Erythroblast (primary cell): ENCODE measurements around the gene CA14.

ENCODE experiments used
- GATA1 ChIP-seq: IDR thresholded peaks from 2 replicates; pipeline ENCODE4 v1.6.1; 2011; ENCODE audit warnings: low read depth, mild to moderate bottlenecking, control low read depth, low read length, moderate library complexity
- POLR2A ChIP-seq: IDR thresholded peaks from 2 replicates; pipeline ENCODE4 v1.6.1; 2011; ENCODE audit warnings: mild to moderate bottlenecking, low read length

GRCh38 chr1:150256198-150256553 is 1.4 kb upstream of the CA14 start:
- TF ChIP-seq POLR2A (no peak), GATA1 (no peak)
